HepG2 (cell line): Measurements from ENCODE around the gene TOMM40L. TPM values are rescaled to one million over a fixed set of nuclear protein-coding genes. Genes with fewer than 3 reads are reported as not detected.

Source experiments
- ARID2 ChIP-seq: sonication (generic); formaldehyde crosslinking; IDR thresholded peaks from 2 replicates; pipeline ENCODE4 v1.8.1; 2022; ENCODE audit warnings: mild to moderate bottlenecking, missing genetic modification reagents, borderline replicate concordance
- ATAD3A ChIP-seq: sonication (generic); formaldehyde crosslinking; IDR thresholded peaks from 2 replicates; pipeline ENCODE4 v1.4.0; 2020; ENCODE audit warnings: missing genetic modification reagents
- CEBPZ ChIP-seq: IDR thresholded peaks from 2 replicates; pipeline ENCODE4 v1.6.1; 2012; ENCODE audit warnings: low read length, improper control_type of control experiment
- GATAD1 ChIP-seq: IDR thresholded peaks from 2 replicates; pipeline ENCODE4 v1.6.1; 2016; ENCODE audit warnings: missing genetic modification reagents, missing compliant biosample characterization
- JARID2 ChIP-seq: sonication (generic); formaldehyde crosslinking; IDR thresholded peaks from 2 replicates; pipeline ENCODE4 v1.8.1; 2023; ENCODE audit warnings: missing genetic modification reagents, inconsistent platforms; ENCODE audit not compliant: insufficient replicate concordance
- MAZ ChIP-seq, 2 experiments: sonication (generic) in 1 of 2; formaldehyde crosslinking in 1 of 2; IDR thresholded peaks; 2 replicates each; pipeline versions ENCODE4 v1.5.0 to v1.6.1; 2012 to 2020; ENCODE audit warnings: low read depth in 2 of 2, mild to moderate bottlenecking in 2 of 2, borderline replicate concordance in 1 of 2, improper control_type of control experiment in 1 of 2, low read length in 1 of 2, missing genetic modification reagents in 1 of 2, moderate library complexity in 1 of 2
- MTA1 ChIP-seq: sonication (generic); formaldehyde crosslinking; IDR thresholded peaks from 2 replicates; pipeline ENCODE4 v1.4.0; 2020; ENCODE audit warnings: missing genetic modification reagents, mild to moderate bottlenecking, borderline replicate concordance
- PHF21A ChIP-seq: sonication (generic); formaldehyde crosslinking; IDR thresholded peaks from 2 replicates; pipeline ENCODE4 v1.5.0; 2020; ENCODE audit warnings: mild to moderate bottlenecking, missing genetic modification reagents
- REPIN1 ChIP-seq: sonication (generic); formaldehyde crosslinking; IDR thresholded peaks from 2 replicates; pipeline ENCODE4 v1.8.0; 2022; ENCODE audit warnings: missing genetic modification reagents, low read depth, mild to moderate bottlenecking, borderline replicate concordance
- SALL2 ChIP-seq: sonication (generic); formaldehyde crosslinking; IDR thresholded peaks from 2 replicates; pipeline ENCODE4 v1.8.1; 2023; ENCODE audit warnings: mild to moderate bottlenecking, missing genetic modification reagents, inconsistent platforms
- SNAPC5 ChIP-seq: sonication (generic); formaldehyde crosslinking; IDR thresholded peaks from 2 replicates; pipeline ENCODE4 v1.8.1; 2023; ENCODE audit warnings: mild to moderate bottlenecking, missing genetic modification reagents, borderline replicate concordance
- SP4 ChIP-seq: sonication (generic); formaldehyde crosslinking; IDR thresholded peaks from 2 replicates; pipeline ENCODE4 v1.8.1; 2023; ENCODE audit warnings: mild to moderate bottlenecking, missing genetic modification reagents
- ZNF225 ChIP-seq: sonication (generic); formaldehyde crosslinking; IDR thresholded peaks from 2 replicates; pipeline ENCODE4 v1.4.0; 2020; ENCODE audit warnings: mild to moderate bottlenecking, missing genetic modification reagents
- ZNF281 ChIP-seq: sonication (generic); formaldehyde crosslinking; IDR thresholded peaks from 2 replicates; pipeline ENCODE4 v1.4.0; 2020; ENCODE audit warnings: missing genetic modification reagents, borderline replicate concordance
- ZNF282 ChIP-seq: fragments of 450-650 bp; IDR thresholded peaks from 2 replicates; pipeline ENCODE4 v1.6.1; 2018; ENCODE audit not compliant: partially characterized antibody
- ZNF687 ChIP-seq: sonication (generic); formaldehyde crosslinking; IDR thresholded peaks from 2 replicates; pipeline ENCODE4 v1.5.1; 2020; ENCODE audit warnings: mild to moderate bottlenecking, missing genetic modification reagents, moderate library complexity
- ZNF772 ChIP-seq: sonication (generic); formaldehyde crosslinking; IDR thresholded peaks from 2 replicates; pipeline ENCODE4 v1.5.0; 2020; ENCODE audit warnings: mild to moderate bottlenecking, missing genetic modification reagents
- polyA plus RNA-seq, 8 experiments: library from polyadenylated mRNA; depleted of rRNA in 3 of 8; stranded (reverse) in 7 of 8; unstranded in 1 of 8; fragments of >200 nt; fragmentation: Illumina TruSeq in 4 of 8; extraction: Trizol in 4 of 8; gene quantifications; 2 replicates each; pipeline versions ENCODE4 v1.2.1 to v1.2.3, GENCODE V29; 2011 to 2016; ENCODE audit warnings: low read depth in 4 of 8, missing spikeins in 1 of 8, mixed read lengths in 1 of 8; ENCODE audit not compliant: insufficient read depth in 1 of 8
- total RNA-seq, 5 experiments: library from RNA; depleted of rRNA; stranded (reverse); fragments of >200 nt; fragmentation: Illumina TruSeq; extraction: Trizol; gene quantifications; 2 replicates each; pipeline ENCODE4 v1.2.3, GENCODE V29; 2016; ENCODE audit warnings: low read depth in 1 of 5

TOMM40L gene
- total and polyA plus RNA-seq, 2 of the 13 experiments (the other 11 are each of a cell fraction or from before 2014, with no cell fraction given), result 14.1 to 26.2 TPM

- TF ChIP-seq SNAPC5 (CRISPR knock-in tag) (0 out of 2 replicates have a peak, but pooled peaks have one; percentile 39), ATAD3A (CRISPR knock-in tag) (no peak), ZNF225 (0 out of 2 replicates have a peak, but pooled peaks have one; percentile 50), MAZ (IDR thresholded peaks at IDR 0.05; ENCODE audit: borderline replicate concordance, low read depth, low read length) (no peak), MAZ (CRISPR knock-in tag; IDR thresholded peaks at IDR 0.05; ENCODE audit: low read depth) (peak; percentile 67), SP4 (CRISPR knock-in tag) (peak; percentile 67), PHF21A (CRISPR knock-in tag) (0 out of 2 replicates have a peak, but pooled peaks have one; percentile 26), ZNF687 (CRISPR knock-in tag) (peak; percentile 96), CEBPZ (no peak), MTA1 (CRISPR knock-in tag) (peak; percentile 35; the same call in 1 of the 2 replicates), SALL2 (CRISPR knock-in tag) (0 out of 2 replicates have a peak, but pooled peaks have one; percentile 11), REPIN1 (CRISPR knock-in tag) (peak; percentile 59; the same call in 1 of the 2 replicates), ZNF282 (no peak), ZNF281 (CRISPR knock-in tag) (no peak; the same call in 1 of the 2 replicates), JARID2 (CRISPR knock-in tag) (no peak), ZNF772 (CRISPR knock-in tag) (peak; percentile 85), ARID2 (CRISPR knock-in tag) (peak; percentile 82), GATAD1 (peak; percentile 77)
Measured at GRCh38 chr1:161201836-161202712, 23.8 kb upstream of the TOMM40L start, which contains the start of gene NDUFS2 (continued).
